AG04449 (cell line): ENCODE results near the gene CRISPLD2.

Source experiments
- CTCF ChIA-PET: fragments of 350-600 bp; formaldehyde crosslinking; extraction: SDS; loops from one replicate; lab custom pipeline; 2021; ENCODE audit warnings: antibody characterized with exemption; lab: Yijun Ruan, JAX
- POLR2A ChIA-PET: fragments of 400-600, 350-600 bp; formaldehyde crosslinking; extraction: SDS; loops from one replicate; lab custom pipeline; 2020; ENCODE audit warnings: antibody characterized with exemption, inconsistent platforms; lab: Yijun Ruan, JAX
- DNase-seq: peaks from one replicate; pipeline ENCODE4 v3.0.0-alpha.2; 2010; ENCODE audit warnings: low read depth, low spot score
- H3K4me3 ChIP-seq: 2 replicates; pipeline ENCODE4 v1.5.1; 2011; ENCODE audit warnings: low read depth, mild to moderate bottlenecking, control low read depth, low read length
- CTCF ChIP-seq: IDR thresholded peaks from one replicate; pipeline ENCODE4 v1.5.1; 2011; ENCODE audit warnings: mild to moderate bottlenecking, moderate library complexity, low read length, control low read depth, inconsistent platforms; ENCODE audit not compliant: insufficient read depth; ENCODE audit errors: missing control alignments

CRISPLD2 gene

GRCh38 chr16:84816485-84816884 lies 3.3 kb upstream of the CRISPLD2 start:
- TF ChIP-seq CTCF, result no peak
- no peak overlapping the region for H3K4me3 ChIP-seq
- no peak for DNase-seq
- CTCF ChIA-PET, result interaction anchor here (1.0 kb wide), 1 partner anchor 135 kb away, joined by 3 read pairs; no protein-coding TSS in a partner anchor
- POLR2A ChIA-PET, result no interaction called here

- CTCF ChIA-PET, result interaction anchor here (1.0 kb wide), 1 partner anchor 135 kb away, joined by 3 read pairs; no protein-coding TSS in a partner anchor
- no peak for TF ChIP-seq CTCF
- POLR2A ChIA-PET, result no interaction called here
Measured at GRCh38 chr16:84817206-84817605, 2.6 kb upstream of the CRISPLD2 start.

GRCh38 chr16:84817613-84818012 lies 2.2 kb upstream of the CRISPLD2 start:
- DNase-seq, result no peak
- ChIA-PET CTCF (interaction anchor here (1.0 kb wide), 1 partner anchor 134 kb away, joined by 3 read pairs; no protein-coding TSS in a partner anchor), POLR2A (no interaction called here)
- H3K4me3 ChIP-seq, result no peak overlapping the region
- no peak for TF ChIP-seq CTCF

More at GRCh38 chr16:84817206-84817605, 2.6 kb upstream of the CRISPLD2 start:
- no peak for DNase-seq
- no peak overlapping the region for H3K4me3 ChIP-seq

- no peak for DNase-seq
- POLR2A ChIA-PET, result no interaction called here
- no peak for TF ChIP-seq CTCF
- CTCF ChIA-PET, result no interaction called here
- no peak overlapping the region for H3K4me3 ChIP-seq
Measured at GRCh38 chr16:84818133-84818532, 1.7 kb upstream of the CRISPLD2 start.

- TF ChIP-seq CTCF, result no peak
- peak overlapping the region; percentile 45 for H3K4me3 ChIP-seq
- no peak for DNase-seq
- ChIA-PET POLR2A (interaction anchor here (0.8 to 1.9 kb wide), 8 partner anchors 8 to 33 kb away, joined by 3 to 20 read pairs (median 4); no protein-coding TSS in a partner anchor), CTCF (interaction anchor here (1.0 to 1.5 kb wide), 3 partner anchors 8 to 133 kb away, joined by 4 to 5 read pairs (median 5); no protein-coding TSS in a partner anchor)
Measured at GRCh38 chr16:84818989-84819643, 669 bp upstream of the CRISPLD2 start.

- ChIA-PET POLR2A (interaction anchor here (0.8 to 1.9 kb wide), 11 partner anchors 9 to 174 kb away, joined by 3 to 20 read pairs (median 4); no protein-coding TSS in a partner anchor), CTCF (interaction anchor here (1.0 to 1.5 kb wide), 4 partner anchors 66 to 131 kb away, joined by 3 to 5 read pairs (median 4); no protein-coding TSS in a partner anchor)
- DNase-seq, result no peak
- no peak for TF ChIP-seq CTCF
- H3K4me3 ChIP-seq, result peak overlapping the region; percentile 72
Measured at GRCh38 chr16:84820305-84820684, 510 bp downstream of the CRISPLD2 start.
